HPDE6-E6E7 (cell line): ENCODE results near the gene P4HA2.
"Not testable (repeated sequence)": the region's sequence is repeated elsewhere in the genome, so short reads cannot be mapped to it uniquely, and the experiment has no call there.

Experiments used
- DNase-seq: peaks from one replicate; pipeline ENCODE4 v3.0.0; 2011; ENCODE audit warnings: missing footprints; ENCODE audit errors: extremely low spot score

P4HA2 gene

GRCh38 chr5:132202711-132203463 lies 24.8 kb downstream of the P4HA2 start:
- DNase-seq, result no peak

- no peak for DNase-seq
Observed at GRCh38 chr5:132199116-132199680, 28.5 kb downstream of the P4HA2 start.

GRCh38 chr5:132198571-132198970 lies 29.1 kb downstream of the P4HA2 start:
- DNase-seq, result no peak

- no peak for DNase-seq
Observed at GRCh38 chr5:132195727-132196126, 31.9 kb downstream of the P4HA2 start.

GRCh38 chr5:132193165-132193694 lies 34.4 kb downstream of the P4HA2 start:
- no peak for DNase-seq

- peak; percentile 69 for DNase-seq
Observed at GRCh38 chr5:132190161-132190817, 37.4 kb downstream of the P4HA2 start.

GRCh38 chr5:132184588-132184987 lies 43.1 kb downstream of the P4HA2 start:
- DNase-seq, result no peak

- DNase-seq, result no peak
Observed at GRCh38 chr5:132183723-132184122, 43.9 kb downstream of the P4HA2 start.

- no peak for DNase-seq
Observed at GRCh38 chr5:132182359-132183040, 45.2 kb downstream of the P4HA2 start.

- no peak for DNase-seq
Observed at GRCh38 chr5:132181011-132181629, 46.5 kb downstream of the P4HA2 start.

GRCh38 chr5:132180134-132180745 lies 47.4 kb downstream of the P4HA2 start:
- DNase-seq, result peak; percentile 60

- DNase-seq, result no peak
Observed at GRCh38 chr5:132179405-132179804, 48.2 kb downstream of the P4HA2 start.

- no peak for DNase-seq
Observed at GRCh38 chr5:132177691-132178149, 49.9 kb downstream of the P4HA2 start.

- no peak for DNase-seq
Observed at GRCh38 chr5:132176987-132177386, 50.7 kb downstream of the P4HA2 start.

GRCh38 chr5:132176521-132176945 lies 51.1 kb downstream of the P4HA2 start:
- no peak for DNase-seq

GRCh38 chr5:132162945-132163344 lies 64.7 kb downstream of the P4HA2 start:
- no peak for DNase-seq

GRCh38 chr5:132161574-132162326 lies 65.9 kb downstream of the P4HA2 start:
- not testable (repeated sequence) for DNase-seq

GRCh38 chr5:132156413-132156812 lies 71.2 kb downstream of the P4HA2 start:
- no peak for DNase-seq

- no peak for DNase-seq
Observed at GRCh38 chr5:132150565-132150964, 77.1 kb downstream of the P4HA2 start.

GRCh38 chr5:132147663-132148062 lies 80.0 kb downstream of the P4HA2 start:
- no peak for DNase-seq
